Renal cortex interstitium (tissue), 11 donors: ENCODE results near the gene COMP. TPM values are rescaled to one million over a fixed set of nuclear protein-coding genes. Genes with fewer than 3 reads are reported as not detected.
"Not testable (repeated sequence)": the region's sequence is repeated elsewhere in the genome, so short reads cannot be mapped to it uniquely, and the experiment has no call there.

ENCODE experiments used
- DNase-seq, 11 donors: peaks; one replicate each; pipeline ENCODE4 v3.0.0-alpha.2; 2013; ENCODE audit warnings: low read depth in 9 of 11, low spot score in 4 of 11; ENCODE audit errors: extremely low read depth in 1 of 11
- polyA plus RNA-seq, 3 donors: library from polyadenylated mRNA; unstranded; fragments of 120-200 nt; gene quantifications; one replicate each; pipeline ENCODE4 v1.2.1, GENCODE V29; 2013; ENCODE audit not compliant: insufficient read length in 3 of 3

Gene COMP
- polyA plus RNA-seq, 3 donors: 0.13 to 0.76 (median 0.14) TPM

- DNase-seq: peak in 1 of 11 donors; percentile 68
These were observed 49.7 kb downstream of the COMP start for GRCh38 chr19:18741124-18742121.

GRCh38 chr19:18738961-18739690 is 52.0 kb downstream of the COMP start:
- DNase-seq: no peak

- DNase-seq: no peak
These were observed 53.2 kb downstream of the COMP start for GRCh38 chr19:18737954-18738351.

GRCh38 chr19:18737337-18737953 is 53.7 kb downstream of the COMP start:
- no peak for DNase-seq

GRCh38 chr19:18736415-18737336 is 54.4 kb downstream of the COMP start:
- DNase-seq: no peak

GRCh38 chr19:18735752-18736151 is 55.4 kb downstream of the COMP start:
- DNase-seq: no peak

GRCh38 chr19:18735324-18735723 is 55.8 kb downstream of the COMP start:
- DNase-seq: no peak

- DNase-seq: not testable (repeated sequence)
These were observed 57.3 kb downstream of the COMP start for GRCh38 chr19:18733762-18734332.

- DNase-seq: no peak
These were observed 57.9 kb downstream of the COMP start for GRCh38 chr19:18733196-18733647.

Other genes starting within 250 kb of the COMP start
- 100 to 1,000 TPM; 133 to 212 (median 182) TPM for gene FKBP8, start 247.7 kb downstream of the COMP start, polyA plus RNA-seq
- gene KXD1, start 233.4 kb downstream of the COMP start, polyA plus RNA-seq: 10 to 100 TPM; 48.0 to 67.6 (median 64.9) TPM
- gene UBA52, start 219.4 kb downstream of the COMP start, polyA plus RNA-seq: 100 to 1,000 TPM; 782 to 892 (median 838) TPM
- gene REX1BD, start 202.5 kb downstream of the COMP start, polyA plus RNA-seq: 10 to 100 TPM; 19.9 to 47.1 (median 43.4) TPM
- gene CRLF1, start 184.5 kb downstream of the COMP start, polyA plus RNA-seq: 1 to 10 TPM; 2.6 to 5.8 (median 4.7) TPM
- gene TMEM59L, start 178.4 kb downstream of the COMP start, polyA plus RNA-seq: 1 to 10 TPM; 1.6 to 3.9 (median 2.9) TPM
- 10 to 100 TPM in 1 of 3 donors, 1 to 10 TPM in 2; 4.7 to 11.4 (median 8.2) TPM for gene KLHL26, start 154.3 kb downstream of the COMP start, polyA plus RNA-seq
- gene CRTC1, start 107.6 kb downstream of the COMP start, polyA plus RNA-seq: 10 to 100 TPM; 15.4 to 27.1 (median 22.7) TPM
- gene UPF1, start 40.7 kb upstream of the COMP start, polyA plus RNA-seq: 10 to 100 TPM; 48.5 to 63.6 (median 57.5) TPM
- 1 to 10 TPM; 4.5 to 8.1 (median 7.2) TPM for gene CERS1, start 104.9 kb upstream of the COMP start, polyA plus RNA-seq
- 100 to 1,000 TPM in 2 of 3 donors, 10 to 100 TPM in 1; 93.3 to 142 (median 113) TPM for gene COPE, start 128.1 kb upstream of the COMP start, polyA plus RNA-seq
- 10 to 100 TPM; 34.6 to 53.5 (median 50.6) TPM for gene DDX49, start 128.4 kb upstream of the COMP start, polyA plus RNA-seq
- 10 to 100 TPM; 45.6 to 70.4 (median 62.5) TPM for gene HOMER3, start 149.9 kb upstream of the COMP start, polyA plus RNA-seq
- gene SUGP2, start 242.2 kb upstream of the COMP start, polyA plus RNA-seq: 100 to 1,000 TPM in 1 of 3 donors, 10 to 100 TPM in 2; 85.1 to 138 (median 91.5) TPM
- 10 to 100 TPM; 31.4 to 42.7 (median 36.7) TPM for gene ARMC6, start 242.3 kb upstream of the COMP start, polyA plus RNA-seq